ENCODE measurements around the gene CFAP46.
"Not testable (repeated sequence)": the region's sequence is repeated elsewhere in the genome, so short reads cannot be mapped to it uniquely, and the experiment has no call there.

The CFAP46 gene

DNA sequence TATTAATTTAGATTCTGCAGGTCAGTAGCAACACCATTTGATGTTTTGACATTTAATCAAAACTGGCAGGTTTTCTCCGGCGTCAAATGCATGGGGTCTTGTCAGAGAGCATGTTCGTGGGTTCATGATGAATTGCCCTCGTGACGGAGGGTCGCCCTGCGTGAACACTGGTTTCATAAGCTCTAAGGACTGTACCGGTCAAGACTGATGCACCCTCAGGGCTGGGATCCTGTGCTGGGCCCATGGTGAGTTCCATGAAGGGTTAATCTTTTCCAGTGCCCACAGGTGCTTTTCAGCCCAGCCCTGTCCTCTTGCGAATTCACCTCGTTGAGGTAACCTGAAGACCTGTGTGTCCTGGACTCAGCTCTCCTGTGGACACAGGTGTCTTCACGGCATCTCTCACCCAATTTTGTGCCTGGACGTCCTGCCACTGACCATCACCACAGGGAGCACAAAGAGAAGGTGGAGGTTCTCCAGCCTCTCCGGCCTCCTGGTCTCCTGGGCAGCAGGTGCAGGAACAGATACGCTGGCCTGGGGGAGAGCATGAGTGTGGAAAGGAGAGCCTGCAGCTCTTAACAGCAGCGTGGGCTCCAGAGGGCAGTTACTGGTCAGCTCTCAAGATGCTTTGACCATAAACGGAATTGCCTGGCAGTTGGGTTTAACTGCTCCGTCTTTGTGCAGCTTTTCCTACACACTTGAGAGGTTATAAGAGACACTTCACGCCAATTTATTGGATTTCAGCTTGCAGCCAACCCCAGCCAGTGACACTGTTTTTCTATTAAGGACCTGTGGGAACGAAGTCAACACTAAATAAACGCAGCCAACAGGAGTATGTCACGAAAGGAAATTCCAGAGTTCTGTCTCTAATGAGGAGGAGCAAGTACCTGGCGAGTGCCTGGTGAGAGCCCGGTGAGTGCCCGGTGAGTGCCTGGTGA lies 37.4 kb upstream of the CFAP46 start:
- no peak for DNase-seq

DNA sequence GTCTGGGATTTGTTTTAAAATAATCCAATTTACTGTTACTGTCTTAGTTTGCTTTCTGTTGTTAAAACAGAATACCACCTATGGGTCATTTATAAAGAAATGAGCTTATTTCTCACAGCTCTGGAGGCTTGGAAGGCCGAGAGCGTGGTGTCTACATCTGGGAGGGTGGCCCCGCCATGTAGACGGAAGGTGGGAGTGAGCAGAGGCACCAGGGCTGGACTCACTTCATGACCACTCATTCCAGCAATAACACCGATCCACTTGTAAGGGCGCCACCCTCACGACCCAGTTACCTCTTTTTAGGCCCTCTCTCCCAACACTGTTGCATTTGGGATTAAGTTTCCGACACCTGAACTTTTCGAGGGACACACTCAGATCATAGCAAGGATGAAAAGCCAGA lies 36.2 kb upstream of the CFAP46 start:
- DNase-seq = no peak

DNA sequence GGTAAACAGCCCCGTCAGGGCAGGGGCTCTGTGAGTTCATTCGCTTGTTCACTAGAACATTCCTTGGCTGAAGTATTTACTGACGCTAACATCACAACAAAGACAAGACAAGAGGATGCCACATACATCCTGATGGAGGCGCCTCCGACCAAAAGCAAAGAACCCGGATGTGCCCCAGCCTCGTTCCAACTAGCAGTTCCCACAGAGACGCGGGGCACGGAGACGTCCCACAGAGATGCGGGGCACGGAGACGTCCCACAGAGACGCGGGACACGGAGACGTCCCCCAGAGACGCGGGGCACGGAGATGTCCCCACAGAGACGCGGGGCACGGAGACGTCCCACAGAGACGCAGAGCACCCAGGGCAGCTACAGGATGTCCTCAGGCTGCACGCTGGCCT lies 35.4 kb upstream of the CFAP46 start:
- no peak for DNase-seq

DNA sequence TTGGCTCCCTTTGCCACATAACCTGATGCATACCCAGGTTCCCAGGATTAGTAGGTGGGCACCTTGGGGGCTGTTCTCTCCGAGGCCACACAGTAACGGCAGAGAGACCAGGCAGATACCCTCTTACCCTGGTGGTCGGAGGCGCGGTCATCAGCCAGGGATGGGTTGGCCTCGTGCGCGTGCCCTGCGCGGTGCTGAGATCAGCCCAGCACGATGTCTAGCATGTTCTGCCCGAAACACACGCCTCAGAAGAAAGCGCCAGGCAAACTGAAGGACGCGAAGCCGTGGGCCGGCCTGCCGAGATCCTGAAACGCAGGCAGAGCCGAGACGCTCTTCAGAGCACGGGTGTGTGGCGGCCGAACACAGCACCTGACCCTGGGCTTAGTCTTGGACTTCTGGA lies 34.7 kb upstream of the CFAP46 start:
- DNase-seq = no peak

DNA sequence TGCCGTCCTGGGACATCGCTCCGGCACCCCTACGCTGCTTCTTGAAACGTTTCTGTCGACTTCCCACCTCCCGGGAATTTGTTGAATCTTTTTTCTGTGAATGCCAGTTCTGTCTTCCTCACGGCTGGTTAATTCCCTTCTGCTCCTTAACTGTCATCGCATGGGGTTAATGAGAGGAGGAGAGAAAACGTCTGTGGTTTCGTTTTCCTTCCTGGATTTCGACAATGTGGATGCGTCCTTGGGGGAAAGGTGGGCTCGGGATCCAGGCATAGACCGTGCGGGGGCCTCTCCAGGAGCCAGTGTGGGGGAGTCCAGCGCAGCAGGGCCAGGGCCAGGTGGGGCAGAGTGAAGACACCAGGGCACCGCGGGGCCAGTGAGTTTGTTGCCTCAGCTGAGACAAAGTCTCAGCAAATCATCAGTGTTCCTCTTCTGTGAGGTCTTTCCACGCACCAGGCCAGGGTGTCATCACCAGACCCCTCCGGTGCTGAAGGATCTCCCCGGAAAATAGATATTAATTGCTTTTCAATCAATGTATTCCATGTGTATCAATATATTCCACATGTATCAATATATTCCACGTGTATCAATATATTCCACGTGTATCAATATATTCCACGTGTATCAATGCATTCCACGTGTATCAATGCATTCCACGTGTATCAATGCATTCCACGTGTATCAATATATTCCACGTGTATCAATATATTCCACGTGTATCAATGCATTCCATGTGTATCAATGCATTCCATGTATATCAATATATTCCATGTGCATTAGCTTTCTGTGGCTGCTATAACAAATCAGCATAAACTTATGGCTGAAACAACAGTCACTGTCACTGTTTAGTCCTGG lies 33.7 kb upstream of the CFAP46 start:
- no peak for DNase-seq

DNA sequence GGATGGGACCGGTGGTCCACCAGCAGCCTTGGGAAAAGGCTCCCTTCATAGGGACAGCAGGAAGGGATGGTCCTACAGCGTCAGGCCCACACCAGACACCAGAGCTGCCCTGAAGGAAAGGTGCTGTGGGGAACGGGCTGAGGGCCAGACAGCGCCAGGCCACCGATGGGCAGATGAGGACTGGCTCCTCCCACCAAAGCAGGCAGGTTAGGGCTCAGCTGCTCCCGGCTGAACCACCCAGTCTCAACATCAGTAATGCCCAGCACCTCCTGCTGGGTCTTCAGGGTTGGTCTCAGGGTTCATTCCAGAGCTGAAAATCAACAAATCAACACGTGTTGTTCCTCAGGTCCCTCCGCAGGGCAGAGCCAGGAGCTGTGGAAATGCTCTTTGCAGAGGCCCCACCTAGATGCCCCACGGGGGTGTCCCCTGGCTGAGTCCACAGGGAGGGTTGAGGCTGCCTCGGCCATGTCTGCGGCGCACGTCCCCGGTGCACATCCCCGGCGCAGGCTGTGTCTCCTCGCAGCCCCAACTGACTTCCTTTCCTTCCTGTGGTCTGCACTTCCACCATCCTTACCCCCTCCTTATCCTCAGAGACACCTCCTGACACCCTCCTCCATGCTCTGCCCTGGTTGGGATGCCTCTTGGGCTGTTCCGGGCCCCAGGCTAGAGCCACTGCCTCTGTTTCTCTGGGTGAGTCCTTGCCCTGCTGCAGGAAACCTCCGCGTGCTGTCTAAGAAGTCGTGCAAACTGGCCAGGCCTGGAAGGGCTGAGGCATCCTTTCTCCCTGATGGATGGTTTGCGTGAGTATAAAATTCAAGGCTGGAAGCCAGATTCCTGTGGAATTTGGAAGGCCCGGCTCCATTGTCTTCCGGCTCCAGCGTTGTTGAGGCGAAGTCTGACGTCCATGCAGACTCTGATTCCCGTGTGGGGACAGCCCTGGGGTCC lies 32.8 kb upstream of the CFAP46 start:
- no peak for DNase-seq

DNA sequence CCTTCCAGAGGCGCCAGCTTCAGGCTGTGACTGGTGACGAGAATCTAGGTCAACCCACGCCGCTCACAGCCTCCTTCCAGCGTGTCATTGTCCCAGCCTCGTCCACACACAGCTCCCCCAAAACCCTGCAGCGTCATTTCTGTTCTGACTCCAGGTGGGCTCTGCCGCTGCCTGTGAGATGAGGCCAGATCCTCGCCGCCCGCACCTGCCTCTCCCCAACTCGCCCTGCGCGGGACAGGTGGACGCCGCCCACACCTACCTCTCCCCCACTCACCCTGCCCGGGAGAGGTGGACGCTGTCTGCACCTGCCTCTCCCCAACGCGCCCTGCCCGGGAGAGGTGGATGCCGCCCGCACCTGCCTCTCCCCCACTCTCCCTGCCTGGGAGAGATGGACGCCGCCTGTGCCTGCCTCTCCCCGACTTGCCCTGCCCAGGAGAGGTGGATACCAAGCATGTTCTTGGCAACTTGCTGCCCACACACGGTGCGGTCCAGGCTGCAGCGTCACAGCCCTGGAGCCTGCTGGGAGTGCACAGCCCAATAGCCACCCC lies 32.0 kb upstream of the CFAP46 start:
- DNase-seq = no peak

DNA sequence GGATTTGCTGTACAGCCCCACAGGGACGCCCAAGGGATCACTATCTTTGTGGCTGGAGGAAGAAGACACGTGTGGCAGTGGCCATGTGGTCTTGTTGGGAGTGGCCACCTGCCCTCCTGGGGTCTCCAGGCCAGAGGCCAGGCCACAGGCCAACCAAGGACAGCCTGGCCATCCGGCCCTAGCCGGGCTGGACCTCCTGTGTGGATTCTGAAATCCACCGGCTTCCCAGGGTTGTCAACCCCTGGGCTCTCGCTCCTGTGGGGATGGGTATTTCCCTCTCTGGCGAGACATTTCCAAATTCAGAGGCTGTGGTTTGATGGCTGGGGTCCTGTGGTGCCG lies 31.5 kb upstream of the CFAP46 start:
- no peak for DNase-seq

DNA sequence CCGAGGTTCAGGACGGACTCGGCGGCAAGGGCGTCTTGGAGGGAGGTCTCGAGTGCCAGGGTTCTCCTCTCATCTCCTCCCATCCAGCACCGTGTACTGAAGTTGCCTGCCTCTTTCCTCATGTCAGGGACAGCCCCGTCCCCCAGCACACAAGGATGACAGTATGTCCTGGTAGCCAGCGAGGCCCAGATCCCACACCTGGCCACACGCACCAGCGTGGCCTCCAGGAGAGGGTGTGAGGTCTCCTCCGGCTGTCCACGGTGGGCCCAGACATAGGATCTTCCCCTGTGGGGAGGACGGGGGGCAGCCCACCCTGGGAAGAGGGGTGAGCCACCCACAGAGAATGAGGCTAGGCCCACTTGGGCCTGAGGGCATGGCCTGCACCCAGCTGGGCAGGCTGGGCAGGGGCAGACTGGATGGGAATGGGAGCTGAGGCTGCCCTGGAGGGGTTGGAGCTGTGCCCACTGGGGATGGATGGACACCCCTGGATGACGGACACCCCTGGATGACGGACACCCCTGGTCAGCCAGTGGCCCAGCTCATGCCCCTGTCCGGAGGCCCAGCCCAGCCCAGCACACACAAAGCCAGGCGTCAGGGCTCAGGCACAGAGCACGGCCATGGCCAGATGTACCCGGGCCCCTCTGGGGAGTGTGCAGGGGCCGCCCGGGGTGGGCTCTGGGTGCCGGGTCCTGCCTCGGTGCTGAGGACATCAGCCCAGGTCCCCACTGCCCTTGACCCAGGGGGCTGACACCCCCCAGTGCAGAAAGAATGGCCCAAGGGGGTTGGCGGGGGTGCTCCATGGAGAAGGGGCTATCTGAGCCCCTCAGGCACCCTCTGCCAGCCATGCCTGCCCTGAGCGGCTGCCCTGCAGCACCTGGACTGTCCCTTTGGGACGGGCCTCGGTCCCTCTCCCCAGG lies 30.9 kb upstream of the CFAP46 start:
- DNase-seq = no peak

DNA sequence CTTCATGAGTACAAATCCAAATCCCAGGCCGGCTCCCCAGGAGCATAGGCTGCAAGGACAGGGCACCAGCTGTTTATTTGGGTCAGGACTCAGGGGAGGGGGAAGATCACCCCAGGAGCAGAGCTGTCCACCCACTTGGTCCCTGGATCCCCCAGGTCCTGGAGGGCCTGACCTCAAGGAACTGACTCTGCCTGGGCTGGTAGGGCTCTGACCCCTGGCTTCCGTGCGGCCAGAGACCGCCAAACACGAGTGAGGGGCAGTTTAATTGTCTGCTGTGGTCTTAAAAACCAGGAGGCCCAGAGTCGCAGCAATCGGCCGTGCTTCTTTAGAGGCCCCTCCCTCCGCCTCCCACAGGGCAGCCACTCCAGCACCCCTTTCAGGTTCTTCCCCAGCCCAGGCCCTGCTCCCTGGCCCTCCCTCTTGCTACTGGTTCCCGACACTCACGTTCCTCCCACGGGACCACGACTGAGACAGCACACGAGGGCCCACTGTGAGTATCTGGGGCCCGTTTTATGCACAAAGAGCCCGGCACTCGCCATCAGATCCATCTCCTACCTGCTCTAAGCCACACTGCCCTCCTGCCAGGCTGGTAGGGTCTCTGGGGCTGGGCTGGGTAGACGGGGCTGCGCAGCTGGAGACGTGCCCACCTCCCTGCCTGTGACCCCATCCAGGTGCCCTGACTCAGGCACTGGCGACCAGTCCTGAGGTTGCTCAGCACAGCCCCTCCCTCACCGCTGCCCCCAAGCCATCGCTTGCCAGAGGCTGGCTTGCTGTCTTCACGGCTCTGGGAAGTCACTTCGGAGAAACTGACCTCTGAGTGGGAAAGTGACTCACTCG lies 30.0 kb upstream of the CFAP46 start:
- no peak for DNase-seq

DNA sequence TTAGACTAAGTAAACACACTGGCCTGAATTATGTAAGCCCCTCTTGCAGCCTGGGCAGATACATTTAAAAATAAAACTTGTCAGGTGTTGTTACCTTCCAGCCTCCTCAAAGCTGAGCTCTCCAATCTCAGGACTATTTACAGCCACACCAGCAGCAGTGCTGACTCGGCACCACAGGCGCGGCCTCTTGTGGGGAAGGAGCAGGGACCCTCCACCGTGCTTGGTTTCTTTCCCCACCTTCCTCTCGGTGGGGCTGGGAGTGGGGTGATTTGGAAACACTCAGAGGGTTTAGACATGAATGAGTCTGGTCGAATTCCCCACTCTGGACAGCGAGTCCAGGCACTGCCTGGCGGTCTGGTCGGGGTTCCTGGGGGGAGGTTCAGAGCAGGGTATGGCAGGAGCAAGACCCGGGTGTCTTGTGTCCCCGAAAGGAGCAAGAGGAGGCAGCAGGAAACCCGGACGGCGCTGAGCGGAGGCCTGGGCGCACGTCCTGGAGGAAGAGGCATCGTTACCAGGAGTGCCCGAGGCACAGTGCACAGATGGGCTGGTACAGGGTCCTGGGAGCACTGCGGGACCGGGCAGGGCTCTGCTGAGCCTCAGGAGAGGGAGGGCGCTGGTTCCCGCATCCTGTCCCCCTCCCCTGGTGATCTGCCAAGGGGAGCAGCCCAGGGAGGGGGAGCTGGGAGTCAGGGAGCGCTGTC lies 29.2 kb upstream of the CFAP46 start:
- no peak for DNase-seq

DNA sequence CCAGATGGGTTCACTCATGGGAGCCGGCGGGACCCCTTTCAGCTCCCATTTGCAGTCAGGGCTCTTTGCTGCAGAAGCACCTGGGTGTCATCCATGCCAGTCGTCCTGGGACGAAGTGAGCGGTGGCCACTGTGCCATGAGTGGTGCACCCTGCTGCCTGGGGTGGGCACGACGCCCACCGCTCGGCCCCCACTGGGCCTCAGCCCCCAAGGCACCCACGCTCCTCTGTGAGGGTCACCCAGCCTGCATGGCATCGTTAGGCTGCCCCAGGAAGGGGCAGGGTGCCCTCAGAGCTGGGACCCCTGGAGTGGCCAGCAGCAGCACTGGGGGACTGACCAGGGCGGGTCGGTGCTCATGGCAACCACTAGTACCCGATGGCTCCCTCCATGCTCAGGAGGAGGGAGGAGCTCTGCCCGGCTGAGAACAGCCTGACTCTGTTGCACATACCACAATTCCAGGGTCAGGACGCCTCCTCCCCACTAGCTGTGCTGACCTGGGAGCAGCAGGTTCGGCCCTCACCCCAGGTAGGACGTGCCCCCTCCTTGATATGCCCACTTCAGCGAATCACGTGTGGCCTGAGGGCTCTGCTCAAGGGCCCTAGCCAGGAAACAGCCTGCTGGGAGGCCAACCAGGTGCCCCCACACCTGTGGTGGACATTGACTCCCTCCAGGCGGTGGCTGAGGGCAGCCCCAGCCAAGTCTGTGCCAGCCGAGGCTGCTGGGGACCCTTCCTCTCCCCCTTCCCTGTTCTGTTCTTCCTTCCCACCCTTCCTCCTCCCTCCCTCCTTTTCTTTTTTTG lies 28.5 kb upstream of the CFAP46 start:
- no peak for DNase-seq

DNA sequence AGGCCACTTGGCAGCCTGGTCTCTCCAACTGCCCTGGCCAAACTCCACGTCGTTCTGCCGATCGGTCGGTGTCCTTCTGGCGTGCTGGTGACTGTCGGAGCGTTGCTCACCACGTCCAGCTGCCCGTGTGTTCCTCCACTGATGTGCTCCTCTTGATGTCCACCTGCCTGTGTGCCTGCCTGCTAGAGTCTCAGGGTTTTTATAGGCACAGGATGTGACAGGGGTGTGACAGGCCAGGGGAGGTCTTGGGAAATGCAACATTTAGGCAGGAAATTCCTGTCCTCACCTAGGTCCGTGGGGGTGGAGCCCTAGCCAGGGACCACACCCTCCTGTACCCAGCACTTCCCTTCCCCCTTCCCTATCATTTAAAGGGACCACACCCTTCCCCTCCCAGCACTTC lies 25.2 kb upstream of the CFAP46 start:
- DNase-seq = no peak

DNA sequence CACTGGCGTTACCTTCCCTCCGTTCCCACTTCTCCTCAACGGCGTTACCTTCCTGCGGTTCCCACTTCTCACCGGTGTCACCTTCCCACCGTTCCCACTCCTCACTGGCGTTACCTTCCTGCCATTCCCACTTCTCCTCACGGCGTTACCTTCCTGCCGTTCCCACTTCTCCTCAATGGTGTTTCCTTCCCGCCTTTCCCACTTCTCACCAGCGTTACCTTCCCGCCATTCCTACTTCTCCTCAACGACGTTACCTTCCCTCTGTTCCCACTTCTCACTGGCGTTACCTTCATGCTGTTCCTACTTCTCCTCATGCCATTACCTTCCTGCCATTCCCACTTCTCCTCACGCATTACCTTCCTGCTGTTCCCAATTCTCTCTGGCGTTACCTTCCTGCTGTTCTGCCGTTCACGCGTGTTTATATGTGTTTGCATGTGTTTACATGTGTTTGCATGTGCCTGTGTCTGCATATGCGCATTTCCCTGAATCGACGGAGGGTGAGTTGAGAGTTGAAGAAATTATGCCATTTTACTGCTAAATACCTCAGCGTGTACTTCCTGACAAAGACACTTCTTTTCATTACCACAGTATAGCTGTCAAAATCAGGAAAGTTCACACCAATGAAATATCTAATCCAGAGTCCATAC lies 23.2 kb upstream of the CFAP46 start:
- DNase-seq = no peak

DNA sequence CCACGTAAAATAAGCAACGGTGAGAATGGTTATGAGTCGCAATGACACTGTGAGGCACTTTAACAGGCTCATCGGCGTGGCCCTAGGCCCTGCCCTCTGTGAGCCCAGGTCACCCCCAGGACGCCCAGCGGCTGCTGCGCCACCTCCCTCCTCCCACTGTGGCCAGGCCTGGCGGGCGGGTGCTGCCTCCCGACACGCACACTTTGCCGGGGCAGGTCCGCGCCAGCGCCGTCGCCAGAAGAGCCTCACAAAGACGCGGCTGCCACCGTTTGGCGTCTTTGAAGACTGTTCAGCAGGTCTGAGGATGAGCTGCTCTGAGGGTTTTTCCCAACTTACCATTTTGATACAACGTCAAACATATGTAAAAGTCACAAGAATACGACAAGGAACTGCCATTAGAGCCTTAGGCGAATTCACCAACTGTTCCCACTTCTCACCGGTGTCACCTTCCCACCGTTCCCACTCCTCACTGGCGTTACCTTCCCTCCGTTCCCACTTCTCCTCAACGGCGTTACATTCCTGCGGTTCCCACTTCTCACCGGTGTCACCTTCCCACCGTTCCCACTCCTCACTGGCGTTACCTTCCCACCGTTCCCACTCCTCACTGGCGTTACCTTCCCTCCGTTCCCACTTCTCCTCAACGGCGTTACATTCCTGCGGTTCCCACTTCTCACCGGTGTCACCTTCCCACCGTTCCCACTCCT lies 22.5 kb upstream of the CFAP46 start:
- not testable (repeated sequence) for DNase-seq

DNA sequence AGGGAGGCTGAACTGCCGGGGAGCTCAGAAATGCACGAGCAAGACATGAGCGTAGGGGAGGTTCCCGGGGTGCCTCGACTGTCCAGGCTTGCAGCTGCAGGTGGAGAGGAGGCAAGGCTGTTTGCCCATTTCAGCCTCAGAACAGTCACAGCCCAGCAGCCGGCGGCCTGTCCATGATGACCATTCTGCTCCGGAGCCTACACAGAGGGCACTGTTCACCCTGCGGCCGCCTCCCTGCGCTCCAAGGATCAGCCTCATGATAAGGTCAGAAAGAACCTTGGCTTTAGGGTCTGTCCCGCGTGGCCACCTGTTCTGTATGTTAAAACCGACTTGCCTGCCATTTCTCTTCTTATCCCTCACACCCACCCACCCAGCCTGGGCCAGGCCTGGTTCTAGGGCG lies 21.9 kb upstream of the CFAP46 start:
- no peak for DNase-seq

DNA sequence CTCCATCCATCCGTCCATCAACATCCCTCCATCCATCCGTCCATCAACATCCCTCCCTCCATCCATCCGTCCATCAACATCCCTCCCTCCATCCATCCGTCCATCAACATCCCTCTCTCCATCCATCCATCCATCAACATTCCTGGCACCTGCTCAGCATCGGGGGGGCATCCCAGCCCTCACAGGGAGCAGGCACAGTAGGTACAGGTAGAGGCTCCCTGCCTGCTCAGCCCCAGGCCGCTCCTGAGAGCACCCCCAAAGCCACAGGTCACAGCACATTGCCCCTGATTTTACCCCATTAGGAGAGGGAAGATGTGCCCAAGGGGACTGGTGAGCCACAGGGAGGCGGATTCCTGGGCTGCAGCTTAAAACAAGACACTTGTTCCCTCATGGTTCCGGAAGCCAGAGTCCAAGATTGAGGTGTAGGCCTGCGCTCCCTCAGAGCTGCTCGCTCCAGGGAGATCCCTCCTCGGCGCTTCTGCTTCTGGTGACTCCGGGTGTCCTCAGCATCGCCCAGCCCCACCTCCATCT lies 21.1 kb upstream of the CFAP46 start:
- DNase-seq = no peak
